NB4 (cell line): ENCODE measurements around the gene ARHGEF9.

Source experiments
- DNase-seq: peaks from one replicate; pipeline ENCODE4 v3.0.0; 2010; ENCODE audit warnings: low read depth
- H3K4me3 ChIP-seq: one replicate; pipeline ENCODE4 v1.5.1; 2011; ENCODE audit warnings: mild to moderate bottlenecking, low read depth, low read length, moderate library complexity
- MYC ChIP-seq: IDR thresholded peaks from 2 replicates; pipeline ENCODE4 v1.6.1; 2011; ENCODE audit warnings: low read depth, low read length
- POLR2A ChIP-seq: IDR thresholded peaks from 2 replicates; pipeline ENCODE4 v1.6.1; 2011; ENCODE audit warnings: mild to moderate bottlenecking; ENCODE audit not compliant: insufficient read length; ENCODE audit errors: extremely low read depth
- TF ChIP-seq, protein P1 (sequence below): IDR thresholded peaks from one replicate; pipeline ENCODE4 v1.5.1; 2012; ENCODE audit warnings: low read depth, low read length
- TF ChIP-seq, protein P2 (sequence below): IDR thresholded peaks from 2 replicates; pipeline ENCODE4 v1.6.1; 2011; ENCODE audit warnings: low read depth, low read length

ARHGEF9 gene

DNA sequence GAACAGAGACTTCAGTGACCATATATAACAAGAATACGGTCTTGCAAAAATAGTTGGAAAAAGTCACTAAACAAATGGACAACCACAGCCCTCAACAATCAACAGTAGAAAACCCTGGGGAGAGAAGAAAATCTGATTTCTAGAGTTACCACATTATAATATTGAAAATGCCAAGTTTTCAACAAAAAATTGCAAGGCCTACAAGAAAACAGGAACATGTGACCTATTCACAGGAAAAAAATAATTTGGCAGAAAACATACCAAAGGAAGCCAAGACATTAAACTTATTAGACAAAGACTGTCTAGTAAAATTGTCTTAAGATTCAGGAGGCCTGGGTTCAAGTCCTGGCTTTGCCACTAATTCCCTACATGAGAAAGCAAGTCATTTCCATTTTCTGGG is 64.7 kb downstream of the ARHGEF9 start:
- H3K4me3 ChIP-seq, result no peak overlapping the region
- no peak for DNase-seq
- TF ChIP-seq POLR2A (no peak), MYC (no peak)
- TF ChIP-seq, protein P1, sequence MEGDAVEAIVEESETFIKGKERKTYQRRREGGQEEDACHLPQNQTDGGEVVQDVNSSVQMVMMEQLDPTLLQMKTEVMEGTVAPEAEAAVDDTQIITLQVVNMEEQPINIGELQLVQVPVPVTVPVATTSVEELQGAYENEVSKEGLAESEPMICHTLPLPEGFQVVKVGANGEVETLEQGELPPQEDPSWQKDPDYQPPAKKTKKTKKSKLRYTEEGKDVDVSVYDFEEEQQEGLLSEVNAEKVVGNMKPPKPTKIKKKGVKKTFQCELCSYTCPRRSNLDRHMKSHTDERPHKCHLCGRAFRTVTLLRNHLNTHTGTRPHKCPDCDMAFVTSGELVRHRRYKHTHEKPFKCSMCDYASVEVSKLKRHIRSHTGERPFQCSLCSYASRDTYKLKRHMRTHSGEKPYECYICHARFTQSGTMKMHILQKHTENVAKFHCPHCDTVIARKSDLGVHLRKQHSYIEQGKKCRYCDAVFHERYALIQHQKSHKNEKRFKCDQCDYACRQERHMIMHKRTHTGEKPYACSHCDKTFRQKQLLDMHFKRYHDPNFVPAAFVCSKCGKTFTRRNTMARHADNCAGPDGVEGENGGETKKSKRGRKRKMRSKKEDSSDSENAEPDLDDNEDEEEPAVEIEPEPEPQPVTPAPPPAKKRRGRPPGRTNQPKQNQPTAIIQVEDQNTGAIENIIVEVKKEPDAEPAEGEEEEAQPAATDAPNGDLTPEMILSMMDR, result no peak
- TF ChIP-seq, protein P2, sequence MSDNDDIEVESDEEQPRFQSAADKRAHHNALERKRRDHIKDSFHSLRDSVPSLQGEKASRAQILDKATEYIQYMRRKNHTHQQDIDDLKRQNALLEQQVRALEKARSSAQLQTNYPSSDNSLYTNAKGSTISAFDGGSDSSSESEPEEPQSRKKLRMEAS, result no peak

GRCh38 chrX:63719633-63720032 is 65.4 kb downstream of the ARHGEF9 start:
- no peak overlapping the region for H3K4me3 ChIP-seq
- TF ChIP-seq, protein P2, result no peak
- TF ChIP-seq POLR2A (no peak), MYC (no peak)
- TF ChIP-seq, protein P1, result no peak
- DNase-seq, result no peak

DNA sequence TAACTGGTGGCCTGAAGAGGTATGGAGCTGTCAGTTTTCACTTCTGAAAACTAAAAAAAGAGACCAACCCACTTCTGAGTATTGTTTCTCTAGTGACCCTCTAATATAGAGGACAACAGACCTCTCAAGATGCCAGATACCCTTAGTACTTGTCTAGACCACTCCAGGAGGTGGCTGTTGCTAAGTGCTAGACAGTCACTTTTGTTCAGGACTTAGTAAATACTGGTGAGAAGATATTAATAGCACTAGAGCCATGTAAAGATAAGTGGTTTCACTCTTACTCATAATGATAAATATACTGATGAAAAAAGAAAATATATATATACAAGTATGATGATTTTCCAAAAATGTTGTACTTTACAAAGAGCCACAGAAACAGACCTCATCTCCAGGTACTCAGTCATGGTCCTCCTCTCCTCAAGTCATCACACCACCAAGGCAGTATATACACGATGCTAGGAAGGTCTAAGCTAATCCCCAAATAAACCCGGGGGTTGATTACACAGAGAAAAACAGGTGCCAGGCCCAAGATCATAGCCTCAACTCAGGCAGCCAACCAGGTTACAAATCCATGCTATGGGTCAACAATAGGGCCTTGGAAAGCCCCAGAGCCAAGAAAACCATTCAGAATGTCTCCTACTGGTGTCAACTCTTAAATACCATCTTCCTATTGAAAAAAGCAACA is 66.9 kb downstream of the ARHGEF9 start:
- TF ChIP-seq MYC, result no peak
- no peak for TF ChIP-seq POLR2A
- TF ChIP-seq, protein P2, result no peak
- TF ChIP-seq, protein P1, result no peak
- DNase-seq, result no peak
- H3K4me3 ChIP-seq, result no peak overlapping the region

DNA sequence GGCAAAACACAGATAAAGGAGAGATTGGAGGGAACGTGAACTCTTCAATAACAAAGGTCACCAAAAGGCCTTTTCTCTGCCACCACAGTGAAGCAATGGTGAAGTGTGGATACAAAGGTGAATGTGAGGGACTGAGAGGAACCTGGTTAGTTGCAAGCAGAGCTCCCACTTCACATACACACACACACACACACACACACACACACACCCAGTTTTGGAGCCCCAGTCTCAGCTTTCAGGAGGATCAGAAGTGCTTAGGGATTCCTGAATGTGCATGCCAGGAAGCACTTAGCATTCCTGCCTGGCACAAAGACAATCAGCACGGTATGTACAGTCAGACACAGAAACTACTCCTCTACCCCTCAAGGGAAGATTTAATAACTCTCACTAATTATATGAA is 71.5 kb downstream of the ARHGEF9 start:
- TF ChIP-seq, protein P1, result no peak
- TF ChIP-seq MYC (no peak), POLR2A (no peak)
- TF ChIP-seq, protein P2, result no peak
- H3K4me3 ChIP-seq, result no peak overlapping the region
- DNase-seq, result no peak

GRCh38 chrX:63708801-63709200 is 76.2 kb downstream of the ARHGEF9 start:
- TF ChIP-seq, protein P2, result no peak
- TF ChIP-seq MYC, result no peak
- TF ChIP-seq, protein P1, result no peak
- TF ChIP-seq POLR2A, result no peak
- DNase-seq, result no peak
- no peak overlapping the region for H3K4me3 ChIP-seq

DNA sequence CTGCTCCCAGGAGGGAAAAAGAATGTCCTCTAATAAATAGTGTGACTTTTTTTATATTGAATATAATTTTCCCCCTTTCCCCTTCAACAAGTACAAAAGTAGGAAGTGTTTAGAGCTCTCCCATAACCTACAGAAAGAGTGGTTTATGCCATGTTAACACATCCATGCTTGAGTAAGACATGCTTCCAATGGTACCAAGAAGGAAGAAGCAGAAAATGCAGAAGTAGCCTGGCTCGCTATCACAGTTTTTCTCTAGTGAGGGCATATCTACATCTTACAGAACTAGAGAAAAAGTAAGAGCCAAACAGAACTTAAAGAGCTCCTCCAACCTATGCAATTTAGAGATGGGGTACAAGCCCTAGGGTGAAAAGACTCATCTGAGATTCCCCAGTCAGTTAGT is 82.5 kb downstream of the ARHGEF9 start:
- TF ChIP-seq, protein P2, result no peak
- TF ChIP-seq MYC (no peak), POLR2A (no peak)
- TF ChIP-seq, protein P1, result no peak
- no peak overlapping the region for H3K4me3 ChIP-seq
- no peak for DNase-seq
